ENCODE measurements around the gene ADK.

The ADK gene

DNA sequence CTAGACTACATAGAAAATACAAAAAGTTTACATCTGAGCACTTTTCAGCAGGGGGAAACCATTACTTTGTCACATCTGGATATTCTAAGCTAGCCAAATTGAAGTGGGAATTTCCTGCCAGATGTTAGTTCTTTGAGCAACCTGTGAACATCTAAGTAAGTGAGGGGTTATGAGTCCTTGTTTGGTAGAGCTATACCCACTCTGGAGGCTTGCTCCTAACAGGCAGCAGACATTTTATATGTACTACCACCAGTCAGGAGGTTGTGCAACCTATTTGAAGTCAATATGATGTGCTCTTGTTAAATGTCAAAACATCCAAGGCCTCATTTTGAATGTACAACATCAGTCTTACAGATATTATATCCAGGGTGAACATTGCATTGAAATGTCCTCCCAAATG lies 532.0 kb downstream of the ADK start:
- DNase-seq (ENCODE audit: low read depth in 1 of 2, low spot score in 1 of 2), result no peak
- H3K4me3 ChIP-seq (replicated peaks; ENCODE audit: insufficient read depth, low read length), result no peak overlapping the region
- no peaks in the 10 kb centered on the region for H3K27me3 ChIP-seq (ENCODE audit: insufficient read depth, poor library complexity, severe bottlenecking)
- no peak for TF ChIP-seq CTCF (IDR thresholded peaks at IDR 0.05; ENCODE audit: insufficient read depth, low read length)
- no peak for TF ChIP-seq REST (IDR thresholded peaks at IDR 0.05; ENCODE audit: insufficient replicate concordance, low read depth)
- H3K27ac ChIP-seq (replicated peaks), result no peak overlapping the region

GRCh38 chr10:74683621-74684364 lies 532.8 kb downstream of the ADK start:
- no peak for DNase-seq (ENCODE audit: low read depth in 1 of 2, low spot score in 1 of 2)

DNA sequence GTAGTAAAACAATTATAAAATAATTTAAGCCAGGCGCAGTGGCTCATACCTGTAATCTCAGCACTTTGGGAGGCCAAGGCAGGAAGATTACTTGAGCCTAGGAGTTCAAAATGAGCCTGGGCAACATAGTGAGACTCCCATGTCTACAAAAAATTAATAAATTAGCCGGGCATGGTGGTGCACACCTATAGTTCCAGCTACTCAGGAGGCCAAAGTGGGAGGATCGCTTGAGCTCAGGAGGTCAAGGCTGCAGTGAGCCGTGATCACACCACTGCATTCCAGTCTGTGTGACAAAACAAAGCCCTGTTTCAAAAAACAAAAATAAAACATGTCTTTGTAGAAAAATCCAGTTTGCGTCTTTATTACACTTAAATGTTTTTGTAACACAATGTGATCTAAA lies 533.4 kb downstream of the ADK start:
- no peak for DNase-seq (ENCODE audit: low read depth in 1 of 2, low spot score in 1 of 2)
- Histone ChIP-seq H3K4me3 (replicated peaks; ENCODE audit: insufficient read depth, low read length) (no peak overlapping the region), H3K27ac (replicated peaks) (no peak overlapping the region), H3K27me3 (ENCODE audit: insufficient read depth, poor library complexity, severe bottlenecking) (no peaks in the 10 kb centered on the region)
- no peak for TF ChIP-seq SPI1 (IDR thresholded peaks at IDR 0.05; ENCODE audit: borderline replicate concordance, low read depth)
- no peak for TF ChIP-seq CTCF (IDR thresholded peaks at IDR 0.05; ENCODE audit: insufficient read depth, low read length)
- no peak for TF ChIP-seq GABPA (IDR thresholded peaks at IDR 0.05; ENCODE audit: low read depth)
- TF ChIP-seq REST (IDR thresholded peaks at IDR 0.05; ENCODE audit: insufficient replicate concordance, low read depth), result no peak
- no peak for TF ChIP-seq POLR2AphosphoS5 (IDR thresholded peaks at IDR 0.05; ENCODE audit: low read depth)

More at GRCh38 chr10:74683621-74684364, 532.8 kb downstream of the ADK start:
- no peak overlapping the region for H3K4me3 ChIP-seq (replicated peaks; ENCODE audit: insufficient read depth, low read length)
- H3K27me3 ChIP-seq (ENCODE audit: insufficient read depth, poor library complexity, severe bottlenecking), result no peaks in the 10 kb centered on the region
- no peak overlapping the region for H3K27ac ChIP-seq (replicated peaks)
- TF ChIP-seq CTCF (IDR thresholded peaks at IDR 0.05; ENCODE audit: insufficient read depth, low read length), result no peak
- no peak for TF ChIP-seq REST (IDR thresholded peaks at IDR 0.05; ENCODE audit: insufficient replicate concordance, low read depth)
- TF ChIP-seq POLR2AphosphoS5 (IDR thresholded peaks at IDR 0.05; ENCODE audit: low read depth), result no peak
- TF ChIP-seq GABPA (IDR thresholded peaks at IDR 0.05; ENCODE audit: low read depth), result no peak
- TF ChIP-seq SPI1 (IDR thresholded peaks at IDR 0.05; ENCODE audit: borderline replicate concordance, low read depth), result no peak

Measured in HL-60 (cell line).